Parathyroid adenoma (tissue), 2 donors: ENCODE results near the gene REXO4.

Source experiments
- H2AFZ ChIP-seq: fragments of 300-600 bp; sonication (generic); one replicate; pipeline ENCODE4 v1.7.0; 2017; ENCODE audit warnings: antibody characterized with exemption, mild to moderate bottlenecking
- H3K27ac ChIP-seq: fragments of 300-600 bp; sonication (generic); one replicate; pipeline ENCODE4 v1.7.0; 2017
- H3K27me3 ChIP-seq: fragments of 300-600 bp; sonication (generic); one replicate; pipeline ENCODE4 v1.7.0; 2017; ENCODE audit warnings: low read length; ENCODE audit not compliant: control insufficient read depth, insufficient read depth
- H3K36me3 ChIP-seq: fragments of 300-600 bp; sonication (generic); one replicate; pipeline ENCODE4 v1.7.0; 2017; ENCODE audit warnings: low read length; ENCODE audit not compliant: control insufficient read depth, insufficient read depth
- H3K4me1 ChIP-seq: fragments of 300-600 bp; sonication (generic); one replicate; pipeline ENCODE4 v1.7.0; 2017; ENCODE audit warnings: control low read depth
- H3K4me2 ChIP-seq: fragments of 300-600 bp; sonication (generic); one replicate; pipeline ENCODE4 v1.7.0; 2017; ENCODE audit warnings: low read length
- H3K4me3 ChIP-seq: fragments of 300-600 bp; sonication (generic); one replicate; pipeline ENCODE4 v1.7.0; 2017; ENCODE audit warnings: low read depth, low read length
- H3K79me2 ChIP-seq: fragments of 300-600 bp; sonication (generic); one replicate; pipeline ENCODE4 v1.7.0; 2017; ENCODE audit warnings: control low read depth
- H3K9ac ChIP-seq: fragments of 300-600 bp; sonication (generic); one replicate; pipeline ENCODE4 v1.7.0; 2017; ENCODE audit warnings: mild to moderate bottlenecking
- H3K9me3 ChIP-seq: fragments of 300-600 bp; sonication (generic); one replicate; pipeline ENCODE4 v1.7.0; 2017; ENCODE audit warnings: low read length; ENCODE audit not compliant: control insufficient read depth
- CTCF ChIP-seq: fragments of 300-600 bp; sonication (generic); IDR thresholded peaks from one replicate; pipeline ENCODE4 v1.7.0; 2017; ENCODE audit warnings: antibody characterized with exemption, mild to moderate bottlenecking
- donor health status: primary hyperparathyroidism.

The REXO4 gene

GRCh38 chr9:133389025-133389557 lies 28.7 kb downstream of the REXO4 start:
- no peak for TF ChIP-seq CTCF
- no peak overlapping the region for H3K4me3 ChIP-seq

GRCh38 chr9:133387680-133388079 lies 30.1 kb downstream of the REXO4 start:
- H3K9ac ChIP-seq, result no peak overlapping the region
- no peaks in the 10 kb centered on the region for H3K4me1 ChIP-seq
- H2AFZ ChIP-seq, result no peak overlapping the region
- H3K4me3 ChIP-seq, result no peak overlapping the region
- no peaks in the 10 kb centered on the region for H3K36me3 ChIP-seq
- no peaks in the 10 kb centered on the region for H3K9me3 ChIP-seq
- no peaks in the 10 kb centered on the region for H3K27me3 ChIP-seq
- H3K27ac ChIP-seq, result no peak overlapping the region
- no peaks in the 10 kb centered on the region for H3K79me2 ChIP-seq
- no peak overlapping the region for H3K4me2 ChIP-seq
- no peak for TF ChIP-seq CTCF

More at GRCh38 chr9:133389025-133389557, 28.7 kb downstream of the REXO4 start:
- Histone ChIP-seq H3K79me2 (no peaks in the 10 kb centered on the region), H3K36me3 (no peaks in the 10 kb centered on the region), H2AFZ (no peak overlapping the region), H3K9me3 (no peaks in the 10 kb centered on the region), H3K27me3 (no peaks in the 10 kb centered on the region), H3K27ac (no peak overlapping the region), H3K4me1 (no peaks in the 10 kb centered on the region), H3K4me2 (no peak overlapping the region), H3K9ac (no peak overlapping the region)

GRCh38 chr9:133386338-133386737 lies 31.5 kb downstream of the REXO4 start:
- no peaks in the 10 kb centered on the region for H3K79me2 ChIP-seq
- no peaks in the 10 kb centered on the region for H3K4me1 ChIP-seq
- H3K9me3 ChIP-seq, result no peaks in the 10 kb centered on the region
- H2AFZ ChIP-seq, result no peak overlapping the region
- H3K27ac ChIP-seq, result no peak overlapping the region
- no peaks in the 10 kb centered on the region for H3K27me3 ChIP-seq
- H3K4me3 ChIP-seq, result no peak overlapping the region
- no peak overlapping the region for H3K4me2 ChIP-seq
- H3K36me3 ChIP-seq, result no peaks in the 10 kb centered on the region
- TF ChIP-seq CTCF, result no peak
- no peak overlapping the region for H3K9ac ChIP-seq

GRCh38 chr9:133385452-133385851 lies 32.4 kb downstream of the REXO4 start:
- Histone ChIP-seq H3K27me3 (no peaks in the 10 kb centered on the region), H3K27ac (no peak overlapping the region), H3K4me1 (no peaks in the 10 kb centered on the region), H3K4me3 (no peak overlapping the region), H3K9me3 (no peaks in the 10 kb centered on the region), H3K9ac (no peak overlapping the region), H3K4me2 (no peak overlapping the region), H2AFZ (no peak overlapping the region), H3K36me3 (no peaks in the 10 kb centered on the region), H3K79me2 (no peaks in the 10 kb centered on the region)
- TF ChIP-seq CTCF, result no peak

- H3K9me3 ChIP-seq, result no peaks in the 10 kb centered on the region
- no peak overlapping the region for H2AFZ ChIP-seq
- no peaks in the 10 kb centered on the region for H3K27me3 ChIP-seq
- no peak for TF ChIP-seq CTCF
- no peak overlapping the region for H3K27ac ChIP-seq
- no peaks in the 10 kb centered on the region for H3K4me1 ChIP-seq
- H3K9ac ChIP-seq, result no peak overlapping the region
- H3K79me2 ChIP-seq, result no peaks in the 10 kb centered on the region
- no peaks in the 10 kb centered on the region for H3K36me3 ChIP-seq
- no peak overlapping the region for H3K4me2 ChIP-seq
- no peak overlapping the region for H3K4me3 ChIP-seq
Observed at GRCh38 chr9:133384736-133385321, 33.0 kb downstream of the REXO4 start.
